ENCODE measurements around the gene SGPL1.

Gene SGPL1

DNA sequence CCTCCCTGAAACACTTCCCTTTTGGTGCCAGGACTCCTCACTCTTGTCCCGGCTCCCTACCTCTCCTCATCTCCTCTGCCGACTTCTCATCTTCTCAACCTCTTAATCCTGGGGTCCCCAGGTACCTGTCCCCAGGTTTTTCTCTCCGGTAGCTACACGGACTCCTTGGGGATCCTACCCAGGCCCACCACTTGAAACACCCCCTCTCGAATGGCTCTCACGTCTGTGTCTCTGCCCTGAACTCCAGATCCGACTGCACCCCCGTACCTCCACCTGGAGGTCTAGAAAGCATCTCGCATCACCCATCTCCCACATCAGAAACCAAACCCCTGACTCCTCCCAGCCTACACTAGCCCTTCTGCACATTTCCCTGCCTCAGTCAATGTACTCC lies 35.4 kb upstream of the SGPL1 start:
- H3K27me3 ChIP-seq (replicated peaks; ENCODE audit: control insufficient read depth, insufficient read depth, low read length), result peaks cover 2% of the 10 kb centered on the region
- H3K4me3 ChIP-seq (replicated peaks; ENCODE audit: low read depth, low read length), result no peak overlapping the region
- DNase-seq (ENCODE audit: extremely low read depth, insufficient read length), result no peak
- H3K36me3 ChIP-seq (ENCODE audit: control insufficient read depth, insufficient read depth, low read length), result no peaks in the 10 kb centered on the region
- TF ChIP-seq CTCF (IDR thresholded peaks at IDR 0.05; ENCODE audit: insufficient read depth, low read length, poor library complexity, severe bottlenecking), result no peak

DNA sequence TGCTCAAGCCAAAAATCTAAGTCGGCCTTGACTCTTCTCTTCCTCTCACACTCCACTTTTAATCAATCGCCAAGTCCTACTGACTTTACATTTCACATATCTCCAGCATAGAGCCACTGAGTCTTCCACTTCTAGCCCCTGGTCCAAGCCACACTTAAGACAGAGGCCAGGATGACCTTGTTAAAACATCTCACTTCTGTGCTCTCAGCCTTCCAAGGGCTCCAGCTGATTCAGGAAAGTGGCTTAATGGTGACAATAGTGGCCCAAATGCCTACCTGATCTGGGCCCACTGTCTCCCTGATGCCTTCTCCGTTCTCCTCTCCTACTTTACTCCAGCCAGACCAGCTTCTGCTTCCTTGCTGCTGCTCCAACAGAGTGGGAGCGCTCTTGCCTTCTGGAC lies 35.0 kb upstream of the SGPL1 start:
- Histone ChIP-seq H3K4me3 (replicated peaks; ENCODE audit: low read depth, low read length) (no peak overlapping the region), H3K27me3 (replicated peaks; ENCODE audit: control insufficient read depth, insufficient read depth, low read length) (peaks cover 2% of the 10 kb centered on the region), H3K36me3 (ENCODE audit: control insufficient read depth, insufficient read depth, low read length) (no peaks in the 10 kb centered on the region)
- DNase-seq (ENCODE audit: extremely low read depth, insufficient read length), result no peak
- no peak for TF ChIP-seq CTCF (IDR thresholded peaks at IDR 0.05; ENCODE audit: insufficient read depth, low read length, poor library complexity, severe bottlenecking)

- Histone ChIP-seq H3K4me3 (replicated peaks; ENCODE audit: low read depth, low read length) (no peak overlapping the region), H3K27me3 (replicated peaks; ENCODE audit: control insufficient read depth, insufficient read depth, low read length) (peaks cover 2% of the 10 kb centered on the region), H3K36me3 (ENCODE audit: control insufficient read depth, insufficient read depth, low read length) (no peaks in the 10 kb centered on the region)
- no peak for TF ChIP-seq CTCF (IDR thresholded peaks at IDR 0.05; ENCODE audit: insufficient read depth, low read length, poor library complexity, severe bottlenecking)
- no peak for DNase-seq (ENCODE audit: extremely low read depth, insufficient read length)
Measured at GRCh38 chr10:70781461-70782051, 34.2 kb upstream of the SGPL1 start.

DNA sequence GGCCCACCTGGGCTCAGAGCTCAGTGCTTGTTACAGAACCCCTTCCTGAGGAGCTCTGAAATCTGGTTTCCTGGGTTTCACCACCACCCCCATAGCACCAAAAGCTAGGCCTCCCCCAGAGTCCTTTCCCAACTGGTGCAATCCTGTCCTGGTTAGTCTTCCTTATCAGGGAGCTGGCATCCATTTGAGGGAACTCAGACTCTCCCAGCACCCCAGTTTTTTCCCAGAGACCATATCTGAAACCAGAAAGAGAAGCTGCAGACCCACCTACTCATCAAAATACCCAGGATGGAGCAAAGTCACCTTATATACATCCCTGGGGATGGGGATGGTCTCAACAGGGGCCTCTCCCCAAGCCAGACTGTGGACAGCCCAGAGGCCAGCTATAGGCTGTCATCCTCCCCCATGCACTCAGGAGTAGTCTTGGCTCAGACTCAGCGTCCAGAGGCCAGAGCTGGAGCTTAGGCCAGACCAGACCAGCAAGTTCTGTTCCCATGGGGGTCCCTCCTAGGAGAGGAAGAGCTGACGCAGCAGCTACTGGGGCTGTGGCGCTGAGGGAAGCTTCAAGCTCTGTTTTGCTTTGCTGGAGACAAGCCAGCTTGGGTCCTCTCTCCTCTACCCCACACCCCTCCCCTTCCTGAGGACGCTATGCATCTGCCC lies 33.5 kb upstream of the SGPL1 start:
- no peak for DNase-seq (ENCODE audit: extremely low read depth, insufficient read length)
- H3K36me3 ChIP-seq (ENCODE audit: control insufficient read depth, insufficient read depth, low read length), result no peaks in the 10 kb centered on the region
- peaks cover 2% of the 10 kb centered on the region for H3K27me3 ChIP-seq (replicated peaks; ENCODE audit: control insufficient read depth, insufficient read depth, low read length)
- H3K4me3 ChIP-seq (replicated peaks; ENCODE audit: low read depth, low read length), result no peak overlapping the region
- no peak for TF ChIP-seq CTCF (IDR thresholded peaks at IDR 0.05; ENCODE audit: insufficient read depth, low read length, poor library complexity, severe bottlenecking)

GRCh38 chr10:70782746-70783680 lies 32.7 kb upstream of the SGPL1 start:
- Histone ChIP-seq H3K27me3 (replicated peaks; ENCODE audit: control insufficient read depth, insufficient read depth, low read length) (peaks cover 2% of the 10 kb centered on the region), H3K36me3 (ENCODE audit: control insufficient read depth, insufficient read depth, low read length) (no peaks in the 10 kb centered on the region), H3K4me3 (replicated peaks; ENCODE audit: low read depth, low read length) (no peak overlapping the region)
- no peak for DNase-seq (ENCODE audit: extremely low read depth, insufficient read length)
- no peak for TF ChIP-seq CTCF (IDR thresholded peaks at IDR 0.05; ENCODE audit: insufficient read depth, low read length, poor library complexity, severe bottlenecking)
